Measurements from ENCODE around the gene HS3ST3A1.

Gene HS3ST3A1

DNA sequence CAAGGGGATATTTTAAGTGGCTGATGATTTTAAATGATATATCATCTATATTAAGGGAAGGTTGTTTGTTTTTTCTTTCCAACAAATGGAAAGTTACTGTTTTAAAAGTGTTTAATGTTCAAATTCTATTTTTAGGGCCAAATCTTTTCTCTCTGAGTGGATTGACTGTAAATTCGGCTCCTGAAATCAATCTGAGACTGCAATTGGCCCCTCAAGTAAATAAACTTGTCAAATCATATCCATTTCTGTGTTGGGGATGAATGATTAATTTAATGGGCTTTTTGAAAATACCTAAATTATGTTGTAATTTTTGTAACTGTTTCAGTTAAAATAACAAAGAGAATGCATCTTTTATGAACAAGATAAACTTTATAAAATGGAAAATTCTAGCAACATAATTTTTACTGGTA, 2.6 kb downstream of the HS3ST3A1 start:
- DNase-seq, result no peak

GRCh38 chr17:13598353-13599167, 3.2 kb downstream of the HS3ST3A1 start:
- no peak for DNase-seq

DNA sequence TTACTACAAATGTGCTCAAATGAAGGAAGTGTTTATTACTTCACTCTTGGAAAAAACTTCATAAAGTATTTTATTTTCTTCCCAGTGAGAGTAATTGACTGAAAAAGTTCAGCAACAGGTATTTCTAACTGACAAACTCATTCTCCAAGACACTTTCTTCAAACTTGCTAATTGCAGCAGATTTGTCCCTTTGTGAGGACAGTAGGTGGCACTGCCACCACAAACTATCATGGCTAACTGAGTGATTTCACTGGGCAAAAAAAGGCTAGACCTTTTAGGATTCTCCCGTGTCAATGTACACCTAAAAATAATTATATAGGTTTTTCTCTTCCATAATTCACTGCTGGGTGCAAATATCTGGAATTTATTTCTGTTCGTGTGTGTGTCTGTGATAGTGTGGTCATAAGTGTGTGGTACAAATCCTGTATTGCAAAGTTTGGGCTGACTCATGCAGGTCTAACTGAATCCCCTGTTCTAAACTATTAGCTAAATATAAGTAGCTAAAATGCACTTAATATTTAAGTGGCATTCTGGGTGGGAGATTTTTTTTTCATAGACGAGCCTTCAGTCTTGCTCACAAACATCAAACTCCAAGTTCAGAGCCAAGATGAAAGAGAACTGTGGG, 3.9 kb downstream of the HS3ST3A1 start:
- no peak for DNase-seq

DNA sequence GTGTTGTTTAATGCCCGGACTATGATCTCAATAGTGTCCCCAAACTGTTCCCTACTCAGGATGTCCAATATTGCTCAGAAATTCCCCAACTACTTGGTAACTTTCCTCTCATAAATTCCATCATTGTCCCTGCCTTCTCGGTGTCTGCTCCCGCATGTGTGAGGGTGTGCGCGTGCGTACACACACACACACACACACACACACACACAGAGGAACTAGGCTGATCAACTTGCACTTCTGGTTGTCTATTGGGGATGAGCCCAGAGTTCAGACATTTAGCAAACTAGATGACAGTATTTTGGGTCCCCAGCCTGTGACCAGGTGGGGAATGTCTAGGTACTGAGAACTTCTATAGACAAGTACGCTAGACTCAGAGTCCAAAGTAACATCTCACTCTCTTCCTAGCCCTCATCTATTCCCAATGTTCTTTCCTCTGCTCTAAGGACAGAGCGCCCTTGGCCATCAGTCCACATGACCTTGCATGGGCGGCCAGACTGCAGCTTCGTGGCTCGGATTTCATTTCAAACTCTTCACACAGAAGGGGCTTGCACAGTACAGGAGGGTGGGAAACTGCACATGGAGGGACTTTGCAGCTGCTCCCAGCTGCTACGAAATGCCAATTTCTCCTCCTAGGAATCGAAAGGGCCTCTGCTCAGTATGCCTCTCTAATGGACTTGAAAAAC, 5.3 kb downstream of the HS3ST3A1 start:
- DNase-seq, result no peak

DNA sequence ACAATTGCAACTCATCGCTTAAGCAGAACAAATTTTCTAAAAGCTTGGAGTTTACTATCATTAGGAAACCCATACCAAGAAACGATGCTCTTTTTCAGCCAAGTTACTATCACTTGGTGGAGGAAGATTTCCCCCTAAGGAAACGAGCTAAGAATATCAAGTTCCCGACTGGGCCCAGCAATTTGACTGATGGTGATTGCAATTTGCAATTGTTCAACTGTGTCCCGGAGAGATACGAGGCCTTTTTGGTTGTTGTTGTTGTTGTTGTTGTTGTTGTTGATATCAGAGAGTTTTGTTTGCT, 6.2 kb downstream of the HS3ST3A1 start:
- no peak for DNase-seq

- no peak for DNase-seq
These were observed 6.7 kb downstream of the HS3ST3A1 start for GRCh38 chr17:13594762-13595598.

GRCh38 chr17:13594310-13594709, 7.4 kb downstream of the HS3ST3A1 start:
- DNase-seq, result no peak

DNA sequence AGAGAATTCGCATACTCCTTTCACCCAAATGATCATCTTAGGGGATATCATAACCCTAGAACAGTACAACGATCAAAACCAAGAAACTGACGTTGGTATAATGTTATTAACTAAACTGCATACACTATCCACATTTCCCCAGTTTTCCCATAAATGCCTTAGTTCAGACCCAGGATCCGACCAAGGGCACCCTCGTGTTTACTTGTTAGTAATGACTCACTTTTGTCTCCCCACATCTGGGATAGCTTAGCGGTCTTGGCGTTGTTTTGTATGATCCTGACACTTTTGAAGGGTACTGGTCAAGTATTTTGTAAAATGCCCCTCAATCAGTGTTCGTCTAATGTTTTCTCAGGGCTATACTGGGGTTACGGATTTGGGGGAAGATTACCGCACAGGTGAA, 8.0 kb downstream of the HS3ST3A1 start:
- DNase-seq, result no peak

- DNase-seq, result no peak
These were observed 8.5 kb downstream of the HS3ST3A1 start for GRCh38 chr17:13593021-13593751.

DNA sequence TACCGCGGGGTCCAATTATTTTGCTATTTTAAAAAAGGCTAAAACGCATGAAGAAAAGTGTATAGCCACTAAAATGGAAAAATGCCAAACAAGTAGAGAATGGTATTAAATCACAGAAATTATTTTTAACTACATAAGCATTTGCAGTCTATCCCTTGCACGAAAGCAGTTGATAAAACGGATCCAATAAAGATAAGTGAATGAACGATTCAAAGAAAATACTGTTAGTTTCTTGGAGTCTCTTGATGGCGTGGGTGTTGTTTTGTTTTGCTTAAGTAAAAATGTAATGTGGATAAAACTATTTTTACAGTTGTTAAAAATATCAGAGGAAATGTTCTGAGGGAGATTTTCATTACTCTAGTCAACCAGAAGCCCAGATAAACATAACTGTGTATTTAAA, 9.3 kb downstream of the HS3ST3A1 start:
- no peak for DNase-seq

DNA sequence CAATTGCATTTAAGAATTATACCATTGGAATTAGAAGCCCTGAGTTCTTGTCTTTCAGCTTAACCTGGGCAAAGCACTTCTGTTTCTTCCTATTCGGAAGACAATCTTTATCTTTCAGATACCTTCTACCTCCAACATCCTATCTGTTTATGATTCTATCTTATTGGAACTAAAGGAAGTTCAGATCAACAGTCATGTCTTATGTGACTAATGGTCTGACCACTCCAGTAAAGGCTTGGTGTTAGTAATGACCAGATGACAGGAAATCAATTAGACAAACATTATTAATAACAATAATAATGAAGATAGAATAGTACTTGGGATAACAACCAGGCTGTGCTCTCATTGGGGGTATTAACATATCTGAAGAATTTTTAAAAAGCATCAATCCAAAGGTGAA, 11.3 kb downstream of the HS3ST3A1 start:
- no peak for DNase-seq

- peak; percentile 50 for DNase-seq
These were observed 12.1 kb downstream of the HS3ST3A1 start for GRCh38 chr17:13589658-13590057.

DNA sequence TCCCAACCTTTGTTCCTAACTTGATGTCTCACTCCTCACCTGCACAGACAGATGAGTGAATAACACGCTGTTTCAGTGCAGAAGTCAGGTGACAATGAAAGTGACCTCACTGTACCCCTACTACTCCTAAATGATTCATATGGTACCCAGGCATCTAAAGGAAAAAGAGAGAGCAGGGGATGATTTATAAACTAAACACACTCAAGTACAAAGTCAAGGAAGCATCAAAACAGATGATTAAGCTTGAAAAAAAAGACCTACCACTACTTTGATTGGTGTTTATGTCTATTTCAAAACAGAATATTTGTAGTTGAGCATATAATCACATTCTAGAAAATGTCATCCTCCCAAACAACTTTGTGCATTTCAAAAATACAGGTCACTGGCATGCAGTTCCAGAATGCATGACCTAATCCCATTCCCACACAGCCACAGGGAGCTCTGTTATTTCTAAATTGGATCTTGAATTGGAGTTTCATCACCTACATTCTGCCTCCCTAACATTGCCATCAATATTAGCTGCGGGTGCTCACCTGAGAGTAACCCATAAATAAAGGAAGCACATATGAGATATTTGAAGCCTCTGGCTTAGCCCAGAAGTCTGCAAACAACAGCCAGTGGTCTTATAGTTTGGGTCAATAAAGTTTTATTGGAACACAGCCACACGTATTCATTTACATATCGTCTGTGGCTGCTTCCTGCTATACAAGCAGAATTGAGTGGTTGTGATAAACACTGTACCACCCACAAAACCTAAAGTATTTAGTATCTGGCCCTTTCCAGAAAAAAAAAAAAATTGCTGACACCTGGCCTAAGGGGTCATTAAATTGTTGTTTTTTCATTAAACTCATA, 14.0 kb downstream of the HS3ST3A1 start:
- no peak for DNase-seq

GRCh38 chr17:13584701-13585080, 17.0 kb downstream of the HS3ST3A1 start:
- DNase-seq, result no peak

DNA sequence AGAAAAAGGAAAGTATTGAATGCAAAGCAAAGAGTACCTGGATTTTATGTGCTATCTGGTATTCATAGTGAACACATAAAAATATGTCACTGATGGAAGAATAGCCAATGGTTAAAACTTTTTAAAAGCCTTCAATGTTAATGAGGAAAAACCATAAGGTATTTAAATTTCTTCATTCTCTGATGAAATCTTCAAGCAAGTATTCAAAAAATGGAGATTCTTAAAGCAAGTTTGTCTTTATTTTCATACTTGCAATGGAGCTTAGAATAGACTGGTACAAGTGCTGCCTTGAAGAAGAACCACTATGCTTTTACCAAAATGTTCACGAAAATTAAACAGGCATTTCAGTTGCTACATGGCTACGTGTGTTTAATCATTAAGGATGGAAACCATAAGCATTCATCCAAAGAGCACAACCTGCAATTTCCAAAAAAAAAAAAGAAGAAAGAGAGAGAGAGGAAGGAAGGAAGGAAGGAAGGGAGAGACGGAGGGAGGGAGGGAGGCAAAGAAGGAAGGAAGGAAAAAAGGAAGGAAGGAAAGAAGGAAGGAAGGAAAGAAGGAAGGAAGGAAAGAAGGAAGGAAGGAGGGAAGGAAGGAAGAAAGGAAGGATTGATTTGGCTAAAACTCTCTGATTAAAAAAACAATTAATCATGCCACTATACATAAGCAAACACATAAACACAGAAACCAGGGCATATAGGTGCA, 17.6 kb downstream of the HS3ST3A1 start:
- no peak for DNase-seq

DNA sequence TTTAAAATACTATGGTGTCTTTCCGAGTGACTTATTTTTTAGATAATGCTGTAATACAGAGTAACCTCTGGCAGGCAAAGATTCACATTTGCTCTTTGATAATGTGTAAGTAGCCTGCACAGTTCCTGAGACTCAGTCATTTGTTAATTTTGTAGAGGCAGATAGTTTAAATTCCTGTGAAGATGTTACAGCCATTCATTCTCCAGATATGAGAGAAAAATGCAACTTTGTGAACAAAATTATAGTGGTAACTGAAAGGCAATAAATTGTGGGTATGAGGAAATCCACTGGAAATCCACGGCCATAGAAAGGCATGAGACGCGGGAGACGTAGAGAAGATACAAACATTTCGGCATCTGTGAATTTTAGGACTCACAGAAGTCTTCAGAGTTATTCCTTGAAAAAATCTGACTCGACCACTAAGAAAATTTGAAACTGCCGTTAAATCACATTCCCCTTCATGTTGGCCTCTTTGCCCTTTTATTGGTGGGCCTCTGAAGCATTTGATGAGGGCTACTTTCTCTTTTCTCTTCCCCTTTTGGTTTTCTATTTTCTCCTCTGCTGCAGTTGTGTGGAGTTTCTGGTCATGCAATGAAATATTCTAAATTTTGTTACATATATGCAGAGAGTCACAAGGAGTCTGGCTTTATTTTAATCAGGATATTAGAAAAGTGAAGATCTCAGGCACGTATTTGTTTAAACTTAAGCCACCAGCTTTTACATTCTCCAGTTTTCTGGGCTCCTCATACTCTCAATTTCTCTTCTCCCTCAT, 18.8 kb downstream of the HS3ST3A1 start:
- DNase-seq, result no peak

GRCh38 chr17:13581925-13582324, 19.8 kb downstream of the HS3ST3A1 start:
- no peak for DNase-seq

- DNase-seq, result no peak
These were observed 20.9 kb downstream of the HS3ST3A1 start for GRCh38 chr17:13580790-13581189.

- DNase-seq, result no peak
These were observed 24.8 kb downstream of the HS3ST3A1 start for GRCh38 chr17:13576661-13577526.

All from right kidney (tissue), 1 donor.